ENCODE measurements around the gene FAM187B.
"Not testable (repeated sequence)": the region's sequence is repeated elsewhere in the genome, so short reads cannot be mapped to it uniquely, and the experiment has no call there.

The FAM187B gene

GRCh38 chr19:35236638-35237400, 8.3 kb upstream of the FAM187B start:
- DNase-seq (ENCODE audit: low read depth) = no peak

GRCh38 chr19:35232912-35233311, 4.4 kb upstream of the FAM187B start:
- DNase-seq (ENCODE audit: low read depth) = no peak

- DNase-seq (ENCODE audit: low read depth) = no peak
Observed at GRCh38 chr19:35231956-35232645, 3.6 kb upstream of the FAM187B start.

GRCh38 chr19:35229601-35230000, 1.1 kb upstream of the FAM187B start:
- no peak for DNase-seq (ENCODE audit: low read depth)

- no peak for DNase-seq (ENCODE audit: low read depth)
Observed at GRCh38 chr19:35226748-35227147, 1.8 kb downstream of the FAM187B start.

- DNase-seq (ENCODE audit: low read depth) = no peak
Observed at GRCh38 chr19:35225951-35226350, 2.6 kb downstream of the FAM187B start.

- no peak for DNase-seq (ENCODE audit: low read depth)
Observed at GRCh38 chr19:35224681-35225571, 3.6 kb downstream of the FAM187B start.

GRCh38 chr19:35223862-35224505, 4.6 kb downstream of the FAM187B start:
- peak; percentile 87 for DNase-seq (ENCODE audit: low read depth)

GRCh38 chr19:35223084-35223790, 5.3 kb downstream of the FAM187B start:
- no peak for DNase-seq (ENCODE audit: low read depth)

GRCh38 chr19:35222373-35223015, 6.0 kb downstream of the FAM187B start:
- no peak for DNase-seq (ENCODE audit: low read depth)

GRCh38 chr19:35220973-35221590, 7.5 kb downstream of the FAM187B start:
- DNase-seq (ENCODE audit: low read depth) = not testable (repeated sequence)

GRCh38 chr19:35220315-35220921, 8.1 kb downstream of the FAM187B start:
- no peak for DNase-seq (ENCODE audit: low read depth)

GRCh38 chr19:35219008-35219407, 9.5 kb downstream of the FAM187B start:
- DNase-seq (ENCODE audit: low read depth) = no peak

- no peak for DNase-seq (ENCODE audit: low read depth)
Observed at GRCh38 chr19:35217649-35217990, 10.9 kb downstream of the FAM187B start.

- DNase-seq (ENCODE audit: low read depth) = no peak
Observed at GRCh38 chr19:35216833-35217648, 11.5 kb downstream of the FAM187B start.

- peak; percentile 60 for DNase-seq (ENCODE audit: low read depth)
Observed at GRCh38 chr19:35216016-35216832, 12.3 kb downstream of the FAM187B start.

GRCh38 chr19:35214766-35215422, 13.6 kb downstream of the FAM187B start:
- no peak for DNase-seq (ENCODE audit: low read depth)

All from GM04504 (cell line).